Measurements from ENCODE around the gene FOXN3. TPM values are rescaled to one million over a fixed set of nuclear protein-coding genes. Genes with fewer than 3 reads are reported as not detected.

FOXN3 gene
- polyA plus RNA-seq, 2 of the 4 experiments (the other 2 are of a cell fraction) = 6.0 to 6.4 TPM

- H3K4me2 ChIP-seq = no peak overlapping the region
- ChIA-PET POLR2A (no interaction called here), CTCF (no interaction called here)
- DNase-seq (ENCODE audit: low read depth in 1 of 2, low spot score in 1 of 2) = no peak
- H3K4me3 ChIP-seq = no peak overlapping the region
- no peaks in the 10 kb centered on the region for H3K4me1 ChIP-seq
- H3K27ac ChIP-seq = no peak overlapping the region
- FAIRE-seq = no peak
- H3K9me3 ChIP-seq = no peaks in the 10 kb centered on the region
- no peak for TF ChIP-seq PHF8 (IDR thresholded peaks at IDR 0.05; ENCODE audit: borderline replicate concordance, low read depth)
- TF ChIP-seq JUN (IDR thresholded peaks at IDR 0.05) = no peak
- no peak for TF ChIP-seq E2F6 (IDR thresholded peaks at IDR 0.05; ENCODE audit: borderline replicate concordance, low read depth)
- TF ChIP-seq HES2 (IDR thresholded peaks at IDR 0.05) = no peak
- TF ChIP-seq HOXB13 (CRISPR knock-in tag; IDR thresholded peaks at IDR 0.05; ENCODE audit: low read depth) = no peak
- TF ChIP-seq RARB (CRISPR knock-in tag; IDR thresholded peaks at IDR 0.05) = no peak
- TF ChIP-seq HOXB5 (CRISPR knock-in tag; IDR thresholded peaks at IDR 0.05) = no peak
- 33% methylated on average over 3 of the region's 9 CpGs for WGBS (ENCODE audit: missing lambda C conversion rate)
- ATAC-seq = no peak
These were observed 35.2 kb upstream of the FOXN3 start for GRCh38 chr14:89452281-89452680.

GRCh38 chr14:89451229-89451628 lies 34.2 kb upstream of the FOXN3 start:
- 55% methylated on average over 9 of the region's 9 CpGs for WGBS (ENCODE audit: missing lambda C conversion rate)
- DNase-seq (ENCODE audit: low read depth in 1 of 2, low spot score in 1 of 2) (no peak), ATAC-seq (no peak), FAIRE-seq (no peak)
- ChIA-PET POLR2A (no interaction called here), CTCF (no interaction called here)
- H3K4me3 ChIP-seq = no peak overlapping the region
- no peaks in the 10 kb centered on the region for H3K4me1 ChIP-seq
- H3K4me2 ChIP-seq = no peak overlapping the region
- H3K27ac ChIP-seq = no peak overlapping the region
- no peaks in the 10 kb centered on the region for H3K9me3 ChIP-seq
- no peak for TF ChIP-seq EHF (CRISPR knock-in tag; IDR thresholded peaks at IDR 0.05)
- TF ChIP-seq HEYL (CRISPR knock-in tag; IDR thresholded peaks at IDR 0.05) = no peak
- no peak for TF ChIP-seq HES2 (IDR thresholded peaks at IDR 0.05)
- no peak for TF ChIP-seq HOXB5 (CRISPR knock-in tag; IDR thresholded peaks at IDR 0.05)
- no peak for TF ChIP-seq RAD21 (conservative IDR thresholded peaks at IDR 0.05 in 1 of 2, IDR thresholded peaks at IDR 0.05 in 1 of 2)
- no peak for TF ChIP-seq NPAS2 (CRISPR knock-in tag; IDR thresholded peaks at IDR 0.05; ENCODE audit: borderline replicate concordance)
- TF ChIP-seq SMC3 (IDR thresholded peaks at IDR 0.05) = no peak
- TF ChIP-seq CEBPB (IDR thresholded peaks at IDR 0.05) = no peak
- no peak for TF ChIP-seq KDM1A (IDR thresholded peaks at IDR 0.05; ENCODE audit: low read depth)
- no peak for TF ChIP-seq CTCF (IDR thresholded peaks at IDR 0.05)

- no peak overlapping the region for H3K27ac ChIP-seq
- H3K4me2 ChIP-seq = no peak overlapping the region
- ChIA-PET POLR2A (no interaction called here), CTCF (interaction anchor here (0.7 to 0.9 kb wide), 2 partner anchors 13 to 15 kb away, joined by 3 read pairs; no protein-coding TSS in a partner anchor)
- H3K4me1 ChIP-seq = no peaks in the 10 kb centered on the region
- 57% methylated on average over 14 of the region's 14 CpGs for WGBS (ENCODE audit: missing lambda C conversion rate)
- no peak for FAIRE-seq
- no peak for ATAC-seq
- no peaks in the 10 kb centered on the region for H3K9me3 ChIP-seq
- no peak for DNase-seq (ENCODE audit: low read depth in 1 of 2, low spot score in 1 of 2)
- no peak overlapping the region for H3K4me3 ChIP-seq
- no peak for TF ChIP-seq HOXB5 (CRISPR knock-in tag; IDR thresholded peaks at IDR 0.05)
- TF ChIP-seq GATA3 (IDR thresholded peaks at IDR 0.05; ENCODE audit: borderline replicate concordance) = no peak
- TF ChIP-seq USF2 (IDR thresholded peaks at IDR 0.05) = no peak
- TF ChIP-seq CHD4 (IDR thresholded peaks at IDR 0.05; ENCODE audit: borderline replicate concordance) = no peak
- TF ChIP-seq FOXS1 (CRISPR knock-in tag; IDR thresholded peaks at IDR 0.05) = no peak
- no peak for TF ChIP-seq NFE2L2 (conservative IDR thresholded peaks at IDR 0.05; ENCODE audit: low read length)
- TF ChIP-seq TFCP2L1 (CRISPR knock-in tag; IDR thresholded peaks at IDR 0.05) = no peak
- TF ChIP-seq EHF (CRISPR knock-in tag; IDR thresholded peaks at IDR 0.05) = no peak
- TF ChIP-seq PBX3 (IDR thresholded peaks at IDR 0.05) = no peak
- no peak for TF ChIP-seq RARB (CRISPR knock-in tag; IDR thresholded peaks at IDR 0.05)
- no peak for TF ChIP-seq PHF8 (IDR thresholded peaks at IDR 0.05; ENCODE audit: borderline replicate concordance, low read depth)
- no peak for TF ChIP-seq KDM1A (IDR thresholded peaks at IDR 0.05; ENCODE audit: low read depth)
- no peak for TF ChIP-seq JUNB (IDR thresholded peaks at IDR 0.05)
These were observed 30.3 kb upstream of the FOXN3 start for GRCh38 chr14:89447182-89447944.
